LNCaP clone FGC (cell line): ENCODE measurements around the gene ALG11.
"Not testable (repeated sequence)": the region's sequence is repeated elsewhere in the genome, so short reads cannot be mapped to it uniquely, and the experiment has no call there.

Experiments used
- DNase-seq: peaks from one replicate; pipeline ENCODE4 v3.0.0-alpha.2; 2011; ENCODE audit warnings: low read depth
- H3K4me3 ChIP-seq: 2 replicates; pipeline ENCODE4 v1.5.1; 2011; ENCODE audit warnings: mild to moderate bottlenecking, low read depth, low read length, control low read depth
- CTCF ChIP-seq: IDR thresholded peaks from 2 replicates; pipeline ENCODE4 v1.5.1; 2012; ENCODE audit warnings: mild to moderate bottlenecking; ENCODE audit not compliant: control insufficient read depth, insufficient read depth; ENCODE audit errors: extremely low read depth

Gene ALG11

GRCh38 chr13:52047463-52047862 lies 35.3 kb downstream of the ALG11 start:
- TF ChIP-seq CTCF: no peak
- H3K4me3 ChIP-seq: no peak overlapping the region
- DNase-seq: no peak

GRCh38 chr13:52048516-52048915 lies 36.3 kb downstream of the ALG11 start:
- H3K4me3 ChIP-seq: no peak overlapping the region
- no peak for DNase-seq
- no peak for TF ChIP-seq CTCF

GRCh38 chr13:52051400-52051799 lies 39.2 kb downstream of the ALG11 start:
- no peak for DNase-seq
- no peak overlapping the region for H3K4me3 ChIP-seq
- TF ChIP-seq CTCF: no peak

GRCh38 chr13:52053460-52053859 lies 41.3 kb downstream of the ALG11 start:
- no peak overlapping the region for H3K4me3 ChIP-seq
- no peak for TF ChIP-seq CTCF
- DNase-seq: no peak

GRCh38 chr13:52061064-52061463 lies 48.9 kb downstream of the ALG11 start:
- not testable (repeated sequence) for DNase-seq, H3K4me3 ChIP-seq

- H3K4me3 ChIP-seq: no peak overlapping the region
- DNase-seq: no peak
- TF ChIP-seq CTCF: no peak
Observed at GRCh38 chr13:52061587-52061986, 49.4 kb downstream of the ALG11 start.

- no peak overlapping the region for H3K4me3 ChIP-seq
- TF ChIP-seq CTCF: no peak
- no peak for DNase-seq
Observed at GRCh38 chr13:52067237-52067636, 55.0 kb downstream of the ALG11 start.
